HG02588 (cell line): ENCODE data around the gene ROMO1.

Source experiments
- ATAC-seq: cut with Tn5 transposase; IDR thresholded peaks from one replicate; pipeline ENCODE4 v1.9.1; 2021; ENCODE audit warnings: mild to moderate bottlenecking, moderate library complexity; ENCODE audit not compliant: unreplicated experiment

Gene ROMO1

GRCh38 chr20:35729283-35729807 lies 30.1 kb downstream of the ROMO1 start:
- no peak for ATAC-seq

GRCh38 chr20:35729836-35730582 lies 30.8 kb downstream of the ROMO1 start:
- no peak for ATAC-seq

GRCh38 chr20:35730583-35731468 lies 31.6 kb downstream of the ROMO1 start:
- no peak for ATAC-seq

GRCh38 chr20:35731469-35731788 lies 32.2 kb downstream of the ROMO1 start:
- no peak for ATAC-seq

GRCh38 chr20:35731862-35732643 lies 32.8 kb downstream of the ROMO1 start:
- ATAC-seq, result no peak

GRCh38 chr20:35732644-35732982 lies 33.4 kb downstream of the ROMO1 start:
- ATAC-seq, result no peak

- ATAC-seq, result no peak
Observed at GRCh38 chr20:35734374-35734773, 35.2 kb downstream of the ROMO1 start.

GRCh38 chr20:35734777-35735649 lies 35.8 kb downstream of the ROMO1 start:
- no peak for ATAC-seq

- ATAC-seq, result no peak
Observed at GRCh38 chr20:35735826-35736470, 36.7 kb downstream of the ROMO1 start.

- no peak for ATAC-seq
Observed at GRCh38 chr20:35737865-35738333, 38.7 kb downstream of the ROMO1 start.

GRCh38 chr20:35738410-35739179 lies 39.4 kb downstream of the ROMO1 start:
- ATAC-seq, result no peak

- no peak for ATAC-seq
Observed at GRCh38 chr20:35739294-35740163, 40.3 kb downstream of the ROMO1 start.

GRCh38 chr20:35741892-35742740 lies 42.9 kb downstream of the ROMO1 start, which contains the start of gene RBM39:
TSS of gene RBM39 (minus strand) at chr20:35742260. CDS start at chr20:35740874, 1,386 bp downstream.
- ATAC-seq, result peak; percentile 83

GRCh38 chr20:35742741-35743523 lies 43.7 kb downstream of the ROMO1 start:
- ATAC-seq, result no peak

GRCh38 chr20:35743693-35744491 lies 44.7 kb downstream of the ROMO1 start:
- no peak for ATAC-seq
